MM.1S (cell line): ENCODE measurements around the gene PHF3.
A peak's percentile ranks its signal among the peaks of the same experiment; 100 is the strongest.

Experiments used
- CTCF ChIP-seq: fragments of 300-600 bp; sonication (generic); IDR thresholded peaks from 2 replicates; pipeline ENCODE4 v1.5.1; 2016; ENCODE audit warnings: antibody characterized with exemption, low read length, mixed read lengths
- EZH2phosphoT487 ChIP-seq: fragments of 300-600 bp; sonication (generic); IDR thresholded peaks from 2 replicates; pipeline ENCODE4 v1.6.1; 2018; ENCODE audit warnings: antibody characterized with exemption, low read length

- TF ChIP-seq CTCF (peak; percentile 85), EZH2phosphoT487 (no peak)
Measured at GRCh38 chr6:63598049-63599036, 37.3 kb upstream of the PHF3 start.
